Measurements from ENCODE around the gene IL9R. TPM values are rescaled to one million over a fixed set of nuclear protein-coding genes. Genes with fewer than 3 reads are reported as not detected.

IL9R gene
- 54.7 and 64.9 TPM in 2 replicates for total RNA-seq

DNA sequence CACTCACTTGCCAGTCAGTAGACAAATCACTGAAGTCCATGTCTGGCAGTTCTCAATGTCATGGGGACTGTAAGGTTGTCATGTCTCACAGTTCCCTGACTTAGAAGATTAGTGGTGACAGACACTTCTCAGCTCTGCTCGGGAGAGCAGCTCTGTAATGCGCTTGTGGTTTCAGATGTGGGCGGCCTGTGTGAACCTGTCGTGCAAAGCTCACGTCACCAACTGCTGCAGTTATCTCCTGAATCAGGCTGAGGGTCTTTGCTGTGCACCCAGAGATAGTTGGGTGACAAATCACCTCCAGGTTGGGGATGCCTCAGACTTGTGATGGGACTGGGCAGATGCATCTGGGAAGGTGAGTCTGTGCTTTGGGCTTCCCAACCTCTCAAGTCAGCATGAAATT, at the start of gene IL9R:
IL9R (plus strand) TSS at position 261 of the 400 bp plus-strand sequence; CDS start at position 325, 64 bp downstream.
- Mint-ChIP-seq H3K27ac (peak within 1 kb of the TSS; percentile 98), H3K36me3 (ENCODE audit: low read depth) (peaks cover 34% of the 10 kb centered on the region)
- intact Hi-C loops (cut with micrococcal nuclease): loop anchor here (2.0 kb wide), 1 partner anchor 31 kb away; no protein-coding TSS in a partner anchor

DNA sequence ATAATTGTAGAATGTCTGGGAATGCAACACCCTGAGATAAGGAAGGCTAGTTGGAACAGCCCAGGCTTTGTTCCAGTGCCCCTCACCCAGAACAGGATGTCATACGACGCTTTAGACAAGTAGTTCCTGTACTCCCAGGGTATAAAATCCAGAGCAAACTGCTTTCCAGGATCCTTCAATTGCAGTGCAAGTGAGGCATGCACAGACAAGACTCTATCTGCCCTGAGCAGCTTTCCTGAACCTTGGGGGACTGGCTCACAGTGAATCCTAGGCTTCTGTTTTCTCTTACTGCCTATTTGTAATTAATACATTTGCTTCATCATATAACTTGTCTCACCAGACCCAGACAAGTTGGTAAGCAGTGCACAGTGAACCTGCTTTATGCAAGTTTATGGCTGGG, 48.4 kb upstream of the IL9R start:
- Mint-ChIP-seq H3K27me3 (ENCODE audit: low read depth) (no peaks in the 10 kb centered on the region), H3K36me3 (ENCODE audit: low read depth) (peaks cover 12% of the 10 kb centered on the region), H3K27ac (no peak overlapping the region), H3K9me3 (peaks cover 4% of the 10 kb centered on the region), H3K4me3 (ENCODE audit: low read depth) (no peak overlapping the region), H3K4me1 (ENCODE audit: low read depth) (no peaks in the 10 kb centered on the region)
- no peak for DNase-seq (ENCODE audit: low spot score)
- intact Hi-C loops (cut with micrococcal nuclease): no loop called here

More for the DNA sequence above, at the start of gene IL9R:
- peak; percentile 65 for DNase-seq (ENCODE audit: low spot score)
- H3K27me3 Mint-ChIP-seq (ENCODE audit: low read depth): no peaks in the 10 kb centered on the region
- peak within 1 kb of the TSS; percentile 94 for H3K4me3 Mint-ChIP-seq (ENCODE audit: low read depth)
- H3K4me1 Mint-ChIP-seq (ENCODE audit: low read depth): peaks cover 57% of the 10 kb centered on the region
- no peaks in the 10 kb centered on the region for H3K9me3 Mint-ChIP-seq

DNA sequence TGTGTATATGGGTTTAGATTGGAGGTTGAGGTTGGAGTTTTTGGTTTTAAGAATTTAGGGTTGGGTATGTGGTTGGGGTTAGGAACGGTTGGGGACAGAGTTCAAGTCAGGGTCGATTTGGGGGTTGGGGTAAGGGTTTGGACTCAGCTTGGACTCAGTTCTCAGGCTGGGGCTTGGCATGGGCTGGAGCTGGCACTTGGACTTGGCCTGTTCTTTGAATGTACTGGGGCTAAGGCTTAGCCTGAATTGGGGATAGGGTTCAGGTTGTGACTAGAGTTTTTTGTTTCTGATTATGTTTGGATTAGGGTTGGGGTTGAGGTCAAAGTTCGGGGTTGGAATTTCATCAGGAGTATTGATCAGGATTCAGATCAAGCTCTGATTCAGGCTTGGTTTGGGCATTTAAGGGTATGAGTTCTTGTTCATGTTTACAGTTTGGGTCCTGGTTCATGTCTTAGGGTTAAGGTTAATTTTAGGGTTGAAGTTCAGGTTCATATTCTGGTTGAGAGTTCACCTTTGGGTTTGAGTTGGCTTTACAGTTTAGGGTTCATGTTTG, 46.2 kb upstream of the IL9R start:
- Mint-ChIP-seq H3K4me3 (ENCODE audit: low read depth) (no peak overlapping the region), H3K9me3 (peaks cover 6% of the 10 kb centered on the region), H3K4me1 (ENCODE audit: low read depth) (no peaks in the 10 kb centered on the region), H3K36me3 (ENCODE audit: low read depth) (no peaks in the 10 kb centered on the region), H3K27me3 (ENCODE audit: low read depth) (no peaks in the 10 kb centered on the region), H3K27ac (no peak overlapping the region)
- no peak for DNase-seq (ENCODE audit: low spot score)
- intact Hi-C loops (cut with micrococcal nuclease): no loop called here

DNA sequence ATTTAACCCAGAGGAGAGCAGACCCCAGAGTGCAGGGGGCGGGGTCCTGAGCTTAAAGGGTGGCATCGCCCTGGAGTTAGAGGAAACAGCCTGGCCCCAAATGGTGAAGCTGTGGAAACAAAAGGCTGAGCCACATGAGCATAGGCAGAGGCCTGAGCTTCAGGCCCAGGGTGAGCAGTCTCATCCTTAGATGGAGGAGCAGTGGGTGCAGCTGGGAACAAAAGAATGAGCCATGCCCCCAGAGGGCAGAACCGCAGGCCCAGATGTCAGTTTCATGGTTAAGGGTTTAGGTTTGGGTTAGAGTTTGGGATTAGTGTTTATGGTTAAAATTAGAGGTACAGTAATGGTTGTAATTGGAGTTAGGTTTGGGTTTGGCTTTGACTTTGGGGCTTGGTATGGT, 44.4 kb upstream of the IL9R start:
- no peak overlapping the region for H3K4me3 Mint-ChIP-seq (ENCODE audit: low read depth)
- H3K27me3 Mint-ChIP-seq (ENCODE audit: low read depth): no peaks in the 10 kb centered on the region

GRCh38 chrX:155954793-155955192, 42.7 kb upstream of the IL9R start:
- Mint-ChIP-seq H3K27ac (no peak overlapping the region), H3K4me3 (ENCODE audit: low read depth) (no peak overlapping the region), H3K9me3 (peaks cover 6% of the 10 kb centered on the region), H3K4me1 (ENCODE audit: low read depth) (no peaks in the 10 kb centered on the region), H3K36me3 (ENCODE audit: low read depth) (no peaks in the 10 kb centered on the region), H3K27me3 (ENCODE audit: low read depth) (peaks cover 2% of the 10 kb centered on the region)
- intact Hi-C loops (cut with micrococcal nuclease): no loop called here
- DNase-seq (ENCODE audit: low spot score): no peak

More for the DNA sequence above, 44.4 kb upstream of the IL9R start:
- intact Hi-C loops (cut with micrococcal nuclease): no loop called here
- no peaks in the 10 kb centered on the region for H3K36me3 Mint-ChIP-seq (ENCODE audit: low read depth)
- no peaks in the 10 kb centered on the region for H3K4me1 Mint-ChIP-seq (ENCODE audit: low read depth)
- H3K9me3 Mint-ChIP-seq: peaks cover 6% of the 10 kb centered on the region
- DNase-seq (ENCODE audit: low spot score): no peak
- H3K27ac Mint-ChIP-seq: no peak overlapping the region

- Mint-ChIP-seq H3K27me3 (ENCODE audit: low read depth) (peaks cover 5% of the 10 kb centered on the region), H3K4me1 (ENCODE audit: low read depth) (no peaks in the 10 kb centered on the region), H3K27ac (no peak overlapping the region), H3K36me3 (ENCODE audit: low read depth) (no peaks in the 10 kb centered on the region), H3K9me3 (peaks cover 6% of the 10 kb centered on the region), H3K4me3 (ENCODE audit: low read depth) (no peak overlapping the region)
- intact Hi-C loops (cut with micrococcal nuclease): no loop called here
- DNase-seq (ENCODE audit: low spot score): no peak
Measured at GRCh38 chrX:155956099-155956498, 41.4 kb upstream of the IL9R start.

GRCh38 chrX:155956649-155957048, 40.8 kb upstream of the IL9R start:
- intact Hi-C loops (cut with micrococcal nuclease): no loop called here
- no peaks in the 10 kb centered on the region for H3K36me3 Mint-ChIP-seq (ENCODE audit: low read depth)
- peaks cover 6% of the 10 kb centered on the region for H3K9me3 Mint-ChIP-seq
- no peak for DNase-seq (ENCODE audit: low spot score)
- H3K27ac Mint-ChIP-seq: no peak overlapping the region
- H3K4me3 Mint-ChIP-seq (ENCODE audit: low read depth): no peak overlapping the region
- H3K4me1 Mint-ChIP-seq (ENCODE audit: low read depth): no peaks in the 10 kb centered on the region
- H3K27me3 Mint-ChIP-seq (ENCODE audit: low read depth): peaks cover 7% of the 10 kb centered on the region

DNA sequence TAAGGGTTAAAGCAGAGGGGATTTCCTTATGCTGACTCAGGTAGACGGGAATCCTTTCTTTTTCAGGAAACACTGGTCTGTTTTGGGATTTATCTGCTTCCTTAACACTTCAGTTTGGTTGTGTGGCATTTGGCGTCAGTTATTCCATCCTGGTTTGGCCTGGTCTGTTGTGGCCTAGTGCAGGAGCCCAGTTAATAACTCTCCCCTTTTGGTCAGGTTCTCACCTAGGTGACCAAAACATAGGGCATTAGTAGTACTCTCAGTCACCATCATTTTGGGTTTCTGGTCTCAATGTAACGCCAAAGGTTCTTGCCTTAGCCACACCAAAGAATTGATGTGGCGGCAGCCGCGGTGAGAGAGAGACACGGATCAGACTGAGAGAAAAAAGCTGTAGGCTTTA, 39.7 kb upstream of the IL9R start:
- intact Hi-C loops (cut with micrococcal nuclease): no loop called here
- DNase-seq (ENCODE audit: low spot score): no peak
- H3K36me3 Mint-ChIP-seq (ENCODE audit: low read depth): no peaks in the 10 kb centered on the region
- H3K4me1 Mint-ChIP-seq (ENCODE audit: low read depth): no peaks in the 10 kb centered on the region
- H3K27ac Mint-ChIP-seq: no peak overlapping the region
- H3K27me3 Mint-ChIP-seq (ENCODE audit: low read depth): peaks cover 14% of the 10 kb centered on the region
- no peak overlapping the region for H3K4me3 Mint-ChIP-seq (ENCODE audit: low read depth)
- H3K9me3 Mint-ChIP-seq: peaks cover 6% of the 10 kb centered on the region

DNA sequence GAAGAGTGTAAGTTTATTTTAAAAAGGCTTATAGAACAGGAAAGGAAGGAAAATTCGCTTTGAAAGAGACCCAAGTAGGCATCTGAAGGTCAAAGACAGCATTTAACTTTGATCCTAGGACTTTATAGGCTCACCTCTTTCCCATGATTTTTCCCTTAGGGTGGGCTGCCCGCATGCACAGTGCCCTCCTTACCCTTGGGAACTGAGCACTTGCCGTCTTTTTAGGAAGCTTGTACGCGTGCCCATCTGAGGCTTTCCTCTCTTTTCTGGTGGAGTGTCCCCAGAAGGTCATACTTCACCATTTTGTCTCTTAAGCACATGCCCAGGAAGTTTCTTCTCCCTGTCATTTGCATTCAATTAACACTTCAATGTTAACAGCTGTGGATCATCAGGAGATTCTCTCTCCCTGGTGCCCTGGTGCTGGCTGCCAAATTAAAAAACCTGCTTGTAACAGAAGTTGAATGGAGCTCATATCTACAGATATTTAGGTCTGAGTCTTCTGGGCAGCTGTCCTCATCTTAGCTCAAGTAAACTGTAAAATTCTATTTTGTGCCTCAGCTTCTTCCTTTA, 38.4 kb upstream of the IL9R start:
- Mint-ChIP-seq H3K27me3 (ENCODE audit: low read depth) (peaks cover 18% of the 10 kb centered on the region), H3K27ac (no peak overlapping the region), H3K4me3 (ENCODE audit: low read depth) (no peak overlapping the region), H3K9me3 (peaks cover 13% of the 10 kb centered on the region), H3K36me3 (ENCODE audit: low read depth) (no peaks in the 10 kb centered on the region), H3K4me1 (ENCODE audit: low read depth) (no peaks in the 10 kb centered on the region)
- DNase-seq (ENCODE audit: low spot score): no peak
- intact Hi-C loops (cut with micrococcal nuclease): no loop called here

- peaks cover 16% of the 10 kb centered on the region for H3K9me3 Mint-ChIP-seq
- H3K27ac Mint-ChIP-seq: no peak overlapping the region
- DNase-seq (ENCODE audit: low spot score): no peak
- intact Hi-C loops (cut with micrococcal nuclease): no loop called here
- no peak overlapping the region for H3K4me3 Mint-ChIP-seq (ENCODE audit: low read depth)
- peaks cover 13% of the 10 kb centered on the region for H3K4me1 Mint-ChIP-seq (ENCODE audit: low read depth)
- H3K27me3 Mint-ChIP-seq (ENCODE audit: low read depth): peaks cover 24% of the 10 kb centered on the region
- no peaks in the 10 kb centered on the region for H3K36me3 Mint-ChIP-seq (ENCODE audit: low read depth)
Measured at GRCh38 chrX:155962906-155963305, 34.6 kb upstream of the IL9R start.

- Mint-ChIP-seq H3K27me3 (ENCODE audit: low read depth) (peaks cover 14% of the 10 kb centered on the region), H3K4me3 (ENCODE audit: low read depth) (no peak overlapping the region), H3K4me1 (ENCODE audit: low read depth) (peaks cover 24% of the 10 kb centered on the region), H3K36me3 (ENCODE audit: low read depth) (peaks cover 5% of the 10 kb centered on the region), H3K27ac (peak overlapping the region; percentile 46), H3K9me3 (peaks cover 35% of the 10 kb centered on the region)
- DNase-seq (ENCODE audit: low spot score): peak; percentile 33
- intact Hi-C loops (cut with micrococcal nuclease): loop anchor here (2.0 kb wide), 1 partner anchor 30 kb away; the partner anchor contains the start of gene IL9R
Measured at GRCh38 chrX:155966876-155967275, 30.6 kb upstream of the IL9R start.

- no peak overlapping the region for H3K27ac Mint-ChIP-seq
- intact Hi-C loops (cut with micrococcal nuclease): loop anchor here (2.0 kb wide), 1 partner anchor 29 kb away; the partner anchor contains the start of gene IL9R
- peaks cover 10% of the 10 kb centered on the region for H3K27me3 Mint-ChIP-seq (ENCODE audit: low read depth)
- peaks cover 5% of the 10 kb centered on the region for H3K36me3 Mint-ChIP-seq (ENCODE audit: low read depth)
- no peak overlapping the region for H3K4me3 Mint-ChIP-seq (ENCODE audit: low read depth)
- peaks cover 24% of the 10 kb centered on the region for H3K4me1 Mint-ChIP-seq (ENCODE audit: low read depth)
- H3K9me3 Mint-ChIP-seq: peaks cover 35% of the 10 kb centered on the region
- no peak for DNase-seq (ENCODE audit: low spot score)
Measured at GRCh38 chrX:155967653-155968325, 29.7 kb upstream of the IL9R start.

DNA sequence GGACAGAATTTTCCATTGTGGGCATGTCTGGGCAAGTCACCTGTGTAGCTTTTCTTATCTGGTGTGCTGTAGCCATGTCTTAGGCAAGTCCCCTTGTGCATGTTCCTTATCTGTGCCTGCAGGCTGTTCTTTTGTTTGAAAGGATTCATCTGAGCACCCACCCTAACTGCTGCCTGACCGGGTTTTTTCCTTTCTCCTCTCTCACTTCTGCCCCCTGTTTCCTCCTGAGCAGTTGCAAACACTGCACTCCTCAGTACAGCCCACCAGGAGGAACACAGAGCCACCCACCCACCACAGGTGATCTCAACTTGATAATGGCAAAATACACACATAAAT, 29.2 kb upstream of the IL9R start:
- Mint-ChIP-seq H3K9me3 (peaks cover 35% of the 10 kb centered on the region), H3K27me3 (ENCODE audit: low read depth) (peaks cover 10% of the 10 kb centered on the region), H3K27ac (no peak overlapping the region), H3K4me3 (ENCODE audit: low read depth) (no peak overlapping the region), H3K36me3 (ENCODE audit: low read depth) (peaks cover 5% of the 10 kb centered on the region), H3K4me1 (ENCODE audit: low read depth) (peaks cover 24% of the 10 kb centered on the region)
- DNase-seq (ENCODE audit: low spot score): no peak
- intact Hi-C loops (cut with micrococcal nuclease): no loop called here
